ENCODE results near the gene MEST.
"Not testable (repeated sequence)": the region's sequence is repeated elsewhere in the genome, so short reads cannot be mapped to it uniquely, and the experiment has no call there.

MEST gene

DNA sequence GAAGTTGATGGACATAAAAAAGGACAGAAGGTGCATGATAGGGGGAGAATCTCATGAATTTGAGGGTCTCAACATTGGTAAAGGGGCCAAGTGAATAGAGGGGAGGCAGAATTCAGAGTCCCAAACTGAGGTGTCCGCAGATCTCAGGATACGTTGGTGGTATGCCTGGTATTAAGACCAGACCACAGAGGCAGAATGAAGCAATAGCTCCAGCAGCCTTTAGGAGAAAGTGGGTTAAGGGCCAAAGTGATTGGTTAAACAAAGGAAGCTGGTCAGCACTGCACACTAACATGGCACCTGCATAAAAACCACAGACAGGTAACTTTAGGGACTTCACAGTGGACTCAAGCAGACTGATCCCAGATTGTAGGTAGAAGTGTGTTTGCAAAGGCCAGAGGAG is 37.5 kb downstream of the MEST start:
- Histone ChIP-seq H2AFZ (ENCODE audit: low read depth, low read length) (no peak overlapping the region), H2BK15ac (ENCODE audit: low read depth, poor library complexity, severe bottlenecking) (no peak overlapping the region), H3K14ac (ENCODE audit: low read length in 2 of 2) (no peak overlapping the region), H3K18ac (ENCODE audit: low read depth in 1 of 2, low read length in 2 of 2) (no peak overlapping the region), H3K4me1 (ENCODE audit: control insufficient read depth, insufficient read depth, low read depth, low read length) (peaks cover 2% of the 10 kb centered on the region), H3K27ac (ENCODE audit: low read length, poor library complexity, severe bottlenecking) (no peak overlapping the region), H2AK5ac (ENCODE audit: low read length, severe bottlenecking) (no peak overlapping the region), H3K4ac (ENCODE audit: low read depth in 1 of 2, low read length in 2 of 2) (no peak overlapping the region), H2BK5ac (ENCODE audit: low read depth, low read length, poor library complexity, severe bottlenecking) (no peak overlapping the region), H4K91ac (ENCODE audit: low read length) (no peak overlapping the region), H3K9ac (ENCODE audit: low read length) (no peak overlapping the region), H2BK12ac (ENCODE audit: low read length in 2 of 2) (no peak overlapping the region), H4K8ac (ENCODE audit: low read length) (no peak overlapping the region), H3K36me3 (ENCODE audit: control insufficient read depth in 1 of 2, insufficient read depth in 2 of 2, low read depth in 1 of 2, low read length in 2 of 2) (peaks cover 38 to 60% of the 10 kb centered on the region in 2 experiments), H3K9me3 (ENCODE audit: control insufficient read depth, low read length) (no peaks in the 10 kb centered on the region), H3K4me3 (ENCODE audit: insufficient read depth in 1 of 2, low read depth in 1 of 2, low read length in 2 of 2) (no peak overlapping the region), H3K27me3 (ENCODE audit: control insufficient read depth in 1 of 2, insufficient read depth in 1 of 2, low read length in 2 of 2) (no peaks in the 10 kb centered on the region), H2BK120ac (ENCODE audit: low read depth, low read length) (no peak overlapping the region), H3K23ac (ENCODE audit: low read length in 2 of 2) (no peak overlapping the region), H3K4me2 (ENCODE audit: low read length, poor library complexity, severe bottlenecking) (no peak overlapping the region), H3K79me1 (replicated peaks; ENCODE audit: low read length, poor library complexity, severe bottlenecking) (peaks cover 16% of the 10 kb centered on the region)
- 93% methylated on average over 2 of the region's 2 CpGs for WGBS
- peak; percentile 18 for DNase-seq

- H3K79me1 ChIP-seq (replicated peaks; ENCODE audit: low read length, poor library complexity, severe bottlenecking); H3K4me3 ChIP-seq (ENCODE audit: insufficient read depth in 1 of 2, low read depth in 1 of 2, low read length in 2 of 2); H2AK5ac ChIP-seq (ENCODE audit: low read length, severe bottlenecking); H3K4ac ChIP-seq (ENCODE audit: low read depth in 1 of 2, low read length in 2 of 2); H3K14ac ChIP-seq (ENCODE audit: low read length in 2 of 2); H3K4me1 ChIP-seq (ENCODE audit: control insufficient read depth, insufficient read depth, low read depth, low read length); H3K27ac ChIP-seq (ENCODE audit: low read length, poor library complexity, severe bottlenecking); H3K18ac ChIP-seq (ENCODE audit: low read depth in 1 of 2, low read length in 2 of 2); H3K4me2 ChIP-seq (ENCODE audit: low read length, poor library complexity, severe bottlenecking); H4K91ac ChIP-seq (ENCODE audit: low read length); H3K9ac ChIP-seq (ENCODE audit: low read length); H2BK5ac ChIP-seq (ENCODE audit: low read depth, low read length, poor library complexity, severe bottlenecking); H2BK15ac ChIP-seq (ENCODE audit: low read depth, poor library complexity, severe bottlenecking); H4K8ac ChIP-seq (ENCODE audit: low read length); H3K27me3 ChIP-seq (ENCODE audit: control insufficient read depth in 1 of 2, insufficient read depth in 1 of 2, low read length in 2 of 2); H3K23ac ChIP-seq (ENCODE audit: low read length in 2 of 2); H2BK12ac ChIP-seq (ENCODE audit: low read length in 2 of 2); H3K9me3 ChIP-seq (ENCODE audit: control insufficient read depth, low read length); H2AFZ ChIP-seq (ENCODE audit: low read depth, low read length); H2BK120ac ChIP-seq (ENCODE audit: low read depth, low read length): not testable (repeated sequence)
- 91% methylated on average over 6 of the region's 6 CpGs for WGBS
- peaks cover 35 to 64% of the 10 kb centered on the region in 2 experiments for H3K36me3 ChIP-seq (ENCODE audit: control insufficient read depth in 1 of 2, insufficient read depth in 2 of 2, low read depth in 1 of 2, low read length in 2 of 2)
- DNase-seq: peak; percentile 31
Measured at GRCh38 chr7:130537894-130538293, 46.0 kb downstream of the MEST start.

- peaks cover 23 to 41% of the 10 kb centered on the region in 2 experiments for H3K36me3 ChIP-seq (ENCODE audit: control insufficient read depth in 1 of 2, insufficient read depth in 2 of 2, low read depth in 1 of 2, low read length in 2 of 2)
- 95% methylated on average over 7 of the region's 7 CpGs for WGBS
- not testable (repeated sequence) for H3K27ac ChIP-seq (ENCODE audit: low read length, poor library complexity, severe bottlenecking); H3K79me1 ChIP-seq (replicated peaks; ENCODE audit: low read length, poor library complexity, severe bottlenecking); H4K91ac ChIP-seq (ENCODE audit: low read length); H4K8ac ChIP-seq (ENCODE audit: low read length); DNase-seq; H2BK15ac ChIP-seq (ENCODE audit: low read depth, poor library complexity, severe bottlenecking); H2BK5ac ChIP-seq (ENCODE audit: low read depth, low read length, poor library complexity, severe bottlenecking); H3K14ac ChIP-seq (ENCODE audit: low read length in 2 of 2); H3K4me2 ChIP-seq (ENCODE audit: low read length, poor library complexity, severe bottlenecking); H3K9me3 ChIP-seq (ENCODE audit: control insufficient read depth, low read length); H2AFZ ChIP-seq (ENCODE audit: low read depth, low read length); H3K23ac ChIP-seq (ENCODE audit: low read length in 2 of 2); H2BK120ac ChIP-seq (ENCODE audit: low read depth, low read length); H3K4me1 ChIP-seq (ENCODE audit: control insufficient read depth, insufficient read depth, low read depth, low read length); H3K18ac ChIP-seq (ENCODE audit: low read depth in 1 of 2, low read length in 2 of 2); H3K27me3 ChIP-seq (ENCODE audit: control insufficient read depth in 1 of 2, insufficient read depth in 1 of 2, low read length in 2 of 2); H3K4me3 ChIP-seq (ENCODE audit: insufficient read depth in 1 of 2, low read depth in 1 of 2, low read length in 2 of 2); H3K4ac ChIP-seq (ENCODE audit: low read depth in 1 of 2, low read length in 2 of 2); H2BK12ac ChIP-seq (ENCODE audit: low read length in 2 of 2); H2AK5ac ChIP-seq (ENCODE audit: low read length, severe bottlenecking); H3K9ac ChIP-seq (ENCODE audit: low read length)
Measured at GRCh38 chr7:130541287-130541686, 49.4 kb downstream of the MEST start.

DNA sequence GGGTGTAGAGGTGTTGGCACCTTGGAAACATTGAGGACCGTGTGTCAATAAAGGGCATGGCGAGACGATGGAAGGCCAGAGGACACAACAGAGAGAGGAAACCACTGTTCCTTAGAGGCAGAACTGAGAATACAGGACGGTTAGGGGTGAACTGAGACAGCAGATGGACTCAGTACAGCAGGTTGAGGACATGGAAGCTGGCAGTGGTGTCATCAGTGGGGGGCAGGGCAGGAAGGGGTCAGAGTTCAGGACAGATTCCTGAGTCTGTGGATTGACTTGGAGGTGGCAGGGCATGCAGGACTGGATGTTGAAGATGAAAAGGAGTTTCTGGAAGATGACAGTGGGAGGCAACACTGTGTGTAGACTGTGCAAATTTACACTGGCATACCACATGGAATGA is 50.4 kb downstream of the MEST start:
- H3K4me2 ChIP-seq (ENCODE audit: low read length, poor library complexity, severe bottlenecking); H3K79me1 ChIP-seq (replicated peaks; ENCODE audit: low read length, poor library complexity, severe bottlenecking); DNase-seq; H3K4ac ChIP-seq (ENCODE audit: low read depth in 1 of 2, low read length in 2 of 2); H3K27ac ChIP-seq (ENCODE audit: low read length, poor library complexity, severe bottlenecking); H3K9me3 ChIP-seq (ENCODE audit: control insufficient read depth, low read length); H2BK5ac ChIP-seq (ENCODE audit: low read depth, low read length, poor library complexity, severe bottlenecking); H4K91ac ChIP-seq (ENCODE audit: low read length); H3K14ac ChIP-seq (ENCODE audit: low read length in 2 of 2); H3K4me3 ChIP-seq (ENCODE audit: insufficient read depth in 1 of 2, low read depth in 1 of 2, low read length in 2 of 2); H3K4me1 ChIP-seq (ENCODE audit: control insufficient read depth, insufficient read depth, low read depth, low read length); H3K9ac ChIP-seq (ENCODE audit: low read length); H2BK15ac ChIP-seq (ENCODE audit: low read depth, poor library complexity, severe bottlenecking); H3K27me3 ChIP-seq (ENCODE audit: control insufficient read depth in 1 of 2, insufficient read depth in 1 of 2, low read length in 2 of 2); H2AFZ ChIP-seq (ENCODE audit: low read depth, low read length); H3K23ac ChIP-seq (ENCODE audit: low read length in 2 of 2); H2BK12ac ChIP-seq (ENCODE audit: low read length in 2 of 2); H4K8ac ChIP-seq (ENCODE audit: low read length); H3K18ac ChIP-seq (ENCODE audit: low read depth in 1 of 2, low read length in 2 of 2); H2AK5ac ChIP-seq (ENCODE audit: low read length, severe bottlenecking); H2BK120ac ChIP-seq (ENCODE audit: low read depth, low read length): not testable (repeated sequence)
- H3K36me3 ChIP-seq (ENCODE audit: control insufficient read depth in 1 of 2, insufficient read depth in 2 of 2, low read depth in 1 of 2, low read length in 2 of 2): peaks cover 33 to 34% of the 10 kb centered on the region in 2 experiments
- 94% methylated on average over 4 of the region's 4 CpGs for WGBS
